ENCODE data around the gene TXNRD3. TPM values are rescaled to one million over a fixed set of nuclear protein-coding genes. Genes with fewer than 3 reads are reported as not detected.

Gene TXNRD3
- total RNA-seq, 1 experiment from 2014 or later, result 8.1 TPM

DNA sequence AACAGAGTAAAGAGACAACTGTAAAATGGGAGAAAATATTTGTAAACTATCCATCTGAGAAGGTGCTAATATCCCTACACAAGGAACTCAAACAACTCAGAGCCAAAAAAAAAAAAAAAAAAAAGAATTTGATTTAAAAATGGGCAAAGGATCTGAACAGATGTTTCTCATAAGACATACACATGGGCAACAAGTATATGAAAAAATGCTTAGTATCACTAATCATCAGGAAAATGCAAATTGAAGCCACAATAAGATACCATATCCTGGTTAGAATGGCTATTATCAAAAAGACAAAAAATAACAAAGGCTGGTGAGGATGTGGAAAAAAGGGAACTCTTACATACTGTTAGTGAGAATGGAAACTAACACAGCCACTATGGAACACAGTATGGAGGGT, 36.2 kb downstream of the TXNRD3 start:
- Histone ChIP-seq H3K79me1 (ENCODE audit: insufficient read depth, low read depth, low read length, poor library complexity, severe bottlenecking) (no peaks in the 10 kb centered on the region), H3K4me2 (ENCODE audit: insufficient read depth, insufficient read length, low read length) (no peak overlapping the region), H4K8ac (replicated peaks; ENCODE audit: insufficient read length, low read depth, low read length) (no peak overlapping the region)

More for the DNA sequence above, 36.2 kb downstream of the TXNRD3 start:
- H3K27me3 Mint-ChIP-seq (ENCODE audit: low read depth), result no peaks in the 10 kb centered on the region
- Histone ChIP-seq H3K23ac (ENCODE audit: insufficient read length, low read depth, low read length) (no peak overlapping the region), H2BK20ac (ENCODE audit: low read depth, low read length, poor library complexity, severe bottlenecking) (no peak overlapping the region), H3K4me1 (ENCODE audit: insufficient read depth, low read length) (no peaks in the 10 kb centered on the region), H4K91ac (ENCODE audit: insufficient read length, low read depth, low read length) (no peak overlapping the region), H2BK120ac (ENCODE audit: low read depth, low read length, poor library complexity, severe bottlenecking) (no peak overlapping the region), H3K79me2 (ENCODE audit: insufficient read depth, low read length) (no peaks in the 10 kb centered on the region), H2BK15ac (ENCODE audit: low read depth, low read length) (no peak overlapping the region), H2BK12ac (ENCODE audit: insufficient read length, low read depth, low read length) (no peak overlapping the region), H2BK5ac (ENCODE audit: insufficient read length, low read length) (no peak overlapping the region), H3K9me3 (ENCODE audit: control insufficient read depth, low read depth, low read length) (no peaks in the 10 kb centered on the region), H3T11ph (ENCODE audit: low read length) (no peak overlapping the region), H4K5ac (ENCODE audit: insufficient read length, low read depth, low read length) (no peak overlapping the region), H4K20me1 (ENCODE audit: control insufficient read depth, insufficient read depth, insufficient read length) (no peaks in the 10 kb centered on the region), H3K23me2 (ENCODE audit: insufficient read length, low read depth, low read length, poor library complexity, severe bottlenecking) (no peaks in the 10 kb centered on the region), H2AFZ (ENCODE audit: low read length) (no peak overlapping the region), H3K14ac (ENCODE audit: insufficient read depth, low read length) (no peak overlapping the region), H3K9ac (ENCODE audit: extremely low read depth, insufficient read length, low read length) (no peak overlapping the region), H3K4ac (ENCODE audit: low read depth, low read length) (no peak overlapping the region), H2AK5ac (ENCODE audit: insufficient read length, low read length) (no peak overlapping the region), H3K56ac (ENCODE audit: insufficient read length, low read depth, low read length) (no peak overlapping the region), H3K27me3 (ENCODE audit: insufficient read depth, low read length) (no peaks in the 10 kb centered on the region), H3K27ac (ENCODE audit: insufficient read length, low read depth, low read length) (no peak overlapping the region), H3K18ac (ENCODE audit: insufficient read length, low read depth, low read length) (no peak overlapping the region)
- H3K4me1 Mint-ChIP-seq, result no peaks in the 10 kb centered on the region
- no peaks in the 10 kb centered on the region; a peak in 1 of 7 replicates for H3K36me3 Mint-ChIP-seq (ENCODE audit: insufficient read depth in 1 of 3, low read depth in 3 of 3)
- no peaks in the 10 kb centered on the region for H3K9me3 Mint-ChIP-seq
- H3K27ac Mint-ChIP-seq, result no peak overlapping the region; a peak in 1 of 7 replicates
- no peak for DNase-seq
- TF ChIP-seq, protein P1, sequence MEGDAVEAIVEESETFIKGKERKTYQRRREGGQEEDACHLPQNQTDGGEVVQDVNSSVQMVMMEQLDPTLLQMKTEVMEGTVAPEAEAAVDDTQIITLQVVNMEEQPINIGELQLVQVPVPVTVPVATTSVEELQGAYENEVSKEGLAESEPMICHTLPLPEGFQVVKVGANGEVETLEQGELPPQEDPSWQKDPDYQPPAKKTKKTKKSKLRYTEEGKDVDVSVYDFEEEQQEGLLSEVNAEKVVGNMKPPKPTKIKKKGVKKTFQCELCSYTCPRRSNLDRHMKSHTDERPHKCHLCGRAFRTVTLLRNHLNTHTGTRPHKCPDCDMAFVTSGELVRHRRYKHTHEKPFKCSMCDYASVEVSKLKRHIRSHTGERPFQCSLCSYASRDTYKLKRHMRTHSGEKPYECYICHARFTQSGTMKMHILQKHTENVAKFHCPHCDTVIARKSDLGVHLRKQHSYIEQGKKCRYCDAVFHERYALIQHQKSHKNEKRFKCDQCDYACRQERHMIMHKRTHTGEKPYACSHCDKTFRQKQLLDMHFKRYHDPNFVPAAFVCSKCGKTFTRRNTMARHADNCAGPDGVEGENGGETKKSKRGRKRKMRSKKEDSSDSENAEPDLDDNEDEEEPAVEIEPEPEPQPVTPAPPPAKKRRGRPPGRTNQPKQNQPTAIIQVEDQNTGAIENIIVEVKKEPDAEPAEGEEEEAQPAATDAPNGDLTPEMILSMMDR (conservative IDR thresholded peaks at IDR 0.05), result no peak
- H3K4me3 Mint-ChIP-seq, result no peak overlapping the region

All from H9 (cell line).